Measurements from ENCODE around the gene CHD6. TPM values are rescaled to one million over a fixed set of nuclear protein-coding genes. Genes with fewer than 3 reads are reported as not detected.

The CHD6 gene
- total and polyA plus RNA-seq, 2 of the 13 experiments (the other 11 are each of a cell fraction or from before 2014, with no cell fraction given), result 14.4 to 52.0 TPM

- 0 out of 2 replicates have a peak, but pooled peaks have one; percentile 82 for TF ChIP-seq HOXD1 (CRISPR knock-in tag; IDR thresholded peaks at IDR 0.05)
- TF ChIP-seq PBX2 (CRISPR knock-in tag; IDR thresholded peaks at IDR 0.05), result no peak
- no peak for TF ChIP-seq MTF2 (CRISPR knock-in tag; IDR thresholded peaks at IDR 0.05; ENCODE audit: borderline replicate concordance)
- no peak for TF ChIP-seq ZNF720 (CRISPR knock-in tag; IDR thresholded peaks at IDR 0.05)
- TF ChIP-seq THAP11 (CRISPR knock-in tag; IDR thresholded peaks at IDR 0.05), result peak; percentile 80
- TF ChIP-seq TOE1 (CRISPR knock-in tag; IDR thresholded peaks at IDR 0.05), result no peak
- TF ChIP-seq PPARG (CRISPR knock-in tag; conservative IDR thresholded peaks at IDR 0.05), result peak; percentile 77
- no peak for TF ChIP-seq ZNF580 (CRISPR knock-in tag; IDR thresholded peaks at IDR 0.05; ENCODE audit: borderline replicate concordance, low read depth)
- no peak for TF ChIP-seq PHF8 (CRISPR knock-in tag; IDR thresholded peaks at IDR 0.05)
- no peak for TF ChIP-seq LRRFIP1 (CRISPR knock-in tag; conservative IDR thresholded peaks at IDR 0.05)
- TF ChIP-seq DMAP1 (CRISPR knock-in tag; IDR thresholded peaks at IDR 0.05), result peak; percentile 28; the same call in 1 of the 2 replicates
- peak; percentile 96 for TF ChIP-seq SMARCC2 (IDR thresholded peaks at IDR 0.05)
- TF ChIP-seq NFIB (CRISPR knock-in tag; IDR thresholded peaks at IDR 0.05; ENCODE audit: borderline replicate concordance), result no peak
- TF ChIP-seq HMG20A (CRISPR knock-in tag; IDR thresholded peaks at IDR 0.05; ENCODE audit: borderline replicate concordance), result peak; percentile 92
- peak; percentile 78 for TF ChIP-seq JUN (CRISPR knock-in tag; IDR thresholded peaks at IDR 0.05)
These were observed 120.8 kb downstream of the CHD6 start (continued) for GRCh38 chr20:41497186-41497895.

Data from HepG2 (cell line).